Measurements from ENCODE around the gene RETREG3. TPM values are rescaled to one million over a fixed set of nuclear protein-coding genes. Genes with fewer than 3 reads are reported as not detected.
"Not testable (repeated sequence)": the region's sequence is repeated elsewhere in the genome, so short reads cannot be mapped to it uniquely, and the experiment has no call there.

RETREG3 gene
- 73.4 and 75.5 TPM in 2 replicates for total RNA-seq

DNA sequence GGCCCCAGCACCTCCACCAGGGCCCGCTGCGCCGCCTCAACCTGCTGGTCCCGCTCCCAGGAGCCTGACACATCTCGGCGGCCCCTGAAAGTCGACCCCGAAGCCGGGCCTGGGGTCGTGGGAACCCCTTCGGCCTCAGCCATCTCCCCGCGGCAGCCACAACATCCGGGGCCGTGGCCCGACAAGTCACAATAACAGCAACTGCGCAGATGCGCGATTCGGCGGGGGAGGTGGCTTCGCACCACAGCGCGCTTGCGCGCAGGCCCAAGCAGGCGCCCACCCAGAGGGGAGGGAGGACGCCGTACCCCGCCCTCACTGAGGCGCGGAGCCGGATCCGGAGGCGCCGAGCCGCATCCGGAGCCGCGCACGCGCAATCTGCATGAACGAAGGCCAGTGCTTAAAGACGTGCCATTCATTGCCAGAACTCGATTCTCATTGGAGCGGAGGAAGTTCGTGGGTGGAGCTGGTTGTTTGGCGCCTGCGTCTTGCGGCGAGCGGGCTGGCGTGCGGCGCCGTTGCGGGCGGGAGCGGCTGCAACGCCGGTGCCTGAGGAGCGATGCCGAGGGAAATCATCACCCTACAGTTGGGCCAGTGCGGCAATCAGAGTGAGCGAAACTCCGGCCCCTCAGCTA lies at the start of gene RETREG3, which contains the start of gene TUBG1:
TSS of gene RETREG3 (minus strand) at position 193 of the 632 bp plus-strand sequence. CDS start at position 143, 50 bp downstream.
TSS of gene TUBG1 (plus strand) at position 502 of the 632 bp plus-strand sequence. CDS start at position 557, 55 bp downstream.
- intact Hi-C loops (cut with micrococcal nuclease) = loop anchor here (1.0 to 5.0 kb wide), 12 partner anchors 32 to 563 kb away; partner anchors contain the start of genes BECN1, COASY, EZH1 and MLX

DNA sequence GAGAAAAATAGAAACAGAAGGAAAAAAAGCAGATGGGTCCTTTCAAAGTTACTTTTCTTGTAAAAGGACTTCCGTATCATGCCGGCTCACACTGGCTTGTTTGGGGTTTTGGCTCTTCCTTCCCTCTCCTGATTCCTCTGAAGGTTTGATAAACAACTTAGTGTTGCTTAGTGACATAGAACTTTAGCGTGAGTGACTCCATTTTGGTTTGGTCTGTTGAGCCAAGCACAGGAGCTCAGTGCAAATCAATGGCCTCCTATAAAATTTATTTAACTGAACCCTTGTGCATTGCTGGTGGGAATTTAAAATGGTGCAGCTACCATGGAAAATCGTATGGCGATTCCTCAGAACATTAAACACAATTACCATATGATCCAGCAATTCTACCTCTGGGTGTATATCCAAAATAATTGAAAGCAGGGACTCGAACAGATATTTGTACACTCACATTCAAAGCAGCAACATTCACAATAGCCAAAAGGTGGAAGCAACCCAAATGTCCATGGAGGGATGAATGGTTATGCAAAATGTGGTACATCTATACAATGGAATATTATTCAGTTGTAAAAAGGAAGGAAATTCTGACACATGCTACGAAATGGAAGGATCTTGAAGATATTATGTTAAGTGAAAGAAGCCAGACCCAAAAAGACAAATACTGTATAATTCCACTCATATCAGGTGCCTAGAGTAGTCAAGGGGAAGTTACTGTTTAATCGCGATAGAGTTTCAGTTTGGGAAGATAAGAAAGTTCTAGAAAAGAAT lies 48.8 kb upstream of the RETREG3 start:
- intact Hi-C loops (cut with micrococcal nuclease) = loop anchor here (2.0 kb wide), 1 partner anchor 49 kb away; the partner anchor contains the start of genes RETREG3 and TUBG1

- intact Hi-C loops (cut with micrococcal nuclease) = no loop called here
Observed at GRCh38 chr17:42655528-42655927, 46.4 kb upstream of the RETREG3 start.

GRCh38 chr17:42653179-42654124 lies 44.3 kb upstream of the RETREG3 start:
- intact Hi-C loops (cut with micrococcal nuclease) = no loop called here

GRCh38 chr17:42651392-42651791 lies 42.2 kb upstream of the RETREG3 start:
- intact Hi-C loops (cut with micrococcal nuclease) = no loop called here

DNA sequence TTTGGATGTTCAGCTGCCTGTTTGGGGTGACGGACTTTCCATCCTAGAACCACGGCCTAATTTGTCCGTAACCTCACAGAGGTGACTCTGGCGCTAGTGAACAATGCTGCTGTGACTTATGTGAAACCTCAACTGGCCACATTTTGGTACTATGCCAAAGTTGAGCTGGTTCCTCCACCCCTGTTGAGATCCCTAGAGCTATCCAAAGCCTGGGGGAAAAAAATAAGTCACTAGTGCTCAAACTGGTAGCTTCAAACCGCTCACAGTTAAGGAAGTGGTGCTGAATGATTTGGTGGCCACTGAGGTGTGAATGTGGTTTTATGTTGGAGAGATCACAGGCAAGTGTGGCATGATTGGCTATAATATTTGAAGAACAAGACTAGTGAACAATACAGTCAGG lies 38.6 kb upstream of the RETREG3 start:
- intact Hi-C loops (cut with micrococcal nuclease) = no loop called here

GRCh38 chr17:42642336-42642735 lies 33.2 kb upstream of the RETREG3 start:
- intact Hi-C loops (cut with micrococcal nuclease) = no loop called here

DNA sequence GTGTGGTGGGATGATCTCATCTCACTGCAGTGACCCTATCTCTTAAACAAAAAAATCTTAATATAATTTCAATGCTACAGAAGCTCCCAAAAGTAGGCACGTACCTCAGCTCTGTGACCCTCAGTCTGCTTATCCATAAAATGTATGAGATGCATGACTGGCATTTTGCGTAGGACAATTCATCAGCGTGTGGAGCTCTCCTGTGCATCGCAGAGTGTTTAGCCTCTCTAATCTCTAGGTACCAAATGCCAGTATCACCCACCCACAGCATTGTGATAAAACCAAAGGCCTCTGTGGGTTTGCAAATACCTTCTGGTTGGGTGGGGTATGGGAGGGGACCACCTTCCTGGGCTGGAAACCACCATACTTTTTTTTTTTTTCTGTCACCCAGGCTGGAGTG lies 30.9 kb upstream of the RETREG3 start:
- intact Hi-C loops (cut with micrococcal nuclease) = no loop called here

- intact Hi-C loops (cut with micrococcal nuclease) = no loop called here
Observed at GRCh38 chr17:42639525-42640113, 30.4 kb upstream of the RETREG3 start.

DNA sequence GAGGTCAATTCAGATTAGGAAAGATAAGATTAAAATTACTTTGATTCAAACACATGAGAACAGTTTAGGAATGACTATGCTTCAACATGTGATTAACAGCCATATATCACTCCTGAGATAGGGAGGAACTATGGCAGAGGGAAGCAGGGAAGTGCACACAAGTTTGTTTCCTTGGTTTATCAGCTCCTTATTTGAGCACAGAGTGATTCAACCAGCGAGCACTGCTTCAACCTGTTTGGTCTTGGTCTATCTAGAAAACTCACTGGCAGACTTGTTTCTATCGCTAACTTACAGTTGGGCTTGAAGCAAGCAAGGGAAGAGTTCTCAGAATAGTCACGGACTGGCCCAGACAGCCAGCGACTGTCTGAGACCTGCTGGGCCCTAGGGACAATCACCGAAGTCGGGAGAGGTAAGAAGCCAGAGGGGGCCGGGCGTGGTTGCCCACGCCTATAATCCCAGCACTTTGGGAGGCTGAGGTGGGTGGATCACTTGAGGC lies 23.8 kb upstream of the RETREG3 start:
- intact Hi-C loops (cut with micrococcal nuclease) = no loop called here

DNA sequence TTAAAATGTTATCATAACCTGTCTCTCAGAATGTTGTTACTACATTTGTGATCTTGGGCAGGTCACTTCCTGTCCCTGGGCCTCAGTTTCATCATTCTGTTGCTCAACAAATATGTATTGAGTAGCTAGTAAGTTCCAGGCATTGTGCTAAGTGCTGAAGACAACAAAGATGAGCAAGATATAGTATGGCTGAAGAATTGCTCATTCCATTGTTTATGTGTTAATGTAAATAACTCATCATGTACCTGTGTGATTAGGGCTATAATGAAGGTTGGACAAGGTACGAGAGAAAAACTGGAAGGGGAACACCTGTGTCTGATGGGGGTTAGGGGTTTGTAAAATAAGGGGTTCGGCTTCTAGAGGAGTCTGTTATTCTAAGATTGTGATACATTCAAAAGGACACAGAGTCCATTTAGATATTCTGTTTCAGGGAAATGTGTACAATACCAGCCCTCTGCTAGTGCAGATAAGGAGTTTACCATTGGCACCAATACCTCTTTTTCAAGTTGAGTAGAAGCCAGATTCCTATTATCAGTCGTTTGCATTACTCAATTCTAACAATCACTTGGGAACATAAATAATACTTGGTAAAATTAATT lies 20.3 kb upstream of the RETREG3 start:
- intact Hi-C loops (cut with micrococcal nuclease) = no loop called here

DNA sequence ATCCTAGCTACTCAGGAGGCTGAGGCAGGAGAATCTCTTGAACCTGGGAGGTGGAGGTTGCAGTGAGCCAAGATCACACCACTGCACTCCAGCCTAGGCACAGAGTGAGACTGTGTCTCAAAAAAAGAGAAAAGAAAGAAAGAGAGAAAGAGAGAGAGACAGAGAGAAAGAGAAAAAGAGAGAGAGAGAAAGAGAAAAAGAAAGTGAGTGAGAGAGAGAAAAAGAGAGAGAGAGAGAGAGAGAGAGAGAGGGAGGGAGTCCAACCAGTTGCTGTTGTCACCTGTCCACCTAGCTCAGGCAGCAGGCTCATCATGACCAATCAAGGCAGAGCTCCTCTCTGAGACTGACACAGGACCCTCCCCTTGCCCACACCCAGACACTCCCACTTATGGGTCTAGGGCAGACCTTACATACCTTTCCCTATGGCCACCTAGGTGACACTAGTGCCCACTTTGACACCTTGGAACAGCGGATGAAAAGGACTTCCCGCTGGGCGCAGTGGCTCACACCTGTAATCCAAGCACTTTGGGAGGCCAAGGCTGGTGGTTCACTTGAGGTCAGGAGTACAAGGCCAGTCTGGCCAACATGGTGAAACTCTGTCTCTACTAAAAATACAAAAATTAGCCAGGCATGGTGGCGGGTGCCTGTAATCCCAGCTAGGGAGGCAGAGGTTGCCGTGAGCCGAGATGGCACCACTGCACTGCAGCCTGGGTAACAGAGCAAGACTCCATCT lies 18.0 kb upstream of the RETREG3 start:
- intact Hi-C loops (cut with micrococcal nuclease) = not testable (repeated sequence)

DNA sequence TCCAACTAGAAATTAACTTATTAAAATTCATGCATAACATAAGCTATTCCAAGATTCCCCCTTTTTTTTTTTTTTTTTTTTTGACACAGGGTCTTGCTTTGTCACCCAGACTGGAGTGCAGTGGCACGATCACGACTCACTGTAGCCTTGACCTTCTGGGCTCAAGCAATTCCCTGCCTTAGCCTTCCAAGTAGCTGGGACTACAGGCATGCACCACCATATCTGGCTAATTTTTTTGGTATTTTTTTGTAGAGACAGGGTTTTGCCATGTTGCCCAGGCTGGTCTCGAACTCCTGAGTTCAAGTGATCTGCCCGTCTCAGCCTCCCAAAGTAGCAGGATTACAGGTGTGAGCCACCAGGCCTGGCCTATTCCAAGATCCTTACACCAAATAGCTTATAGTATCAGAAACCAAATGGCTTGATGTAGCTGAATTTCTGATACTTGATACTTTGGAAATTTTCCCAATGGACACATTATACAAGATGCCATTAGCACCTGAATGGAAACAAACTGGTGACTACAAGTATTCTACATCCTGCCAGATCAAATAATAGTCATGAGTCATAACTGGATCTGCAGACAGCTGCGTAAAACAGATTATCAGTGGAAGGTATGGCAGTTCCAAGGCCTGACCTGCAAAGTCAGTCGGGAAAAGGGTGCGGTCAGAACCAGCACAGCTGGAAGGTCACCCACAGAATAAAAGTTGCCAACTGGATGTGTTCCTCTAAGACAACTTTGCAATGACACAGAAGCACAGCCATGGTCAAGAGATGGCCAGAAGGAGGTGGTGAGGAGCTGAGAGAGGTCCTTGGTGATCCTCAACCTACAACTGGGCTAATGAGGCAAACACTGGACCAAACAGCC lies 14.8 kb upstream of the RETREG3 start:
- intact Hi-C loops (cut with micrococcal nuclease) = no loop called here

DNA sequence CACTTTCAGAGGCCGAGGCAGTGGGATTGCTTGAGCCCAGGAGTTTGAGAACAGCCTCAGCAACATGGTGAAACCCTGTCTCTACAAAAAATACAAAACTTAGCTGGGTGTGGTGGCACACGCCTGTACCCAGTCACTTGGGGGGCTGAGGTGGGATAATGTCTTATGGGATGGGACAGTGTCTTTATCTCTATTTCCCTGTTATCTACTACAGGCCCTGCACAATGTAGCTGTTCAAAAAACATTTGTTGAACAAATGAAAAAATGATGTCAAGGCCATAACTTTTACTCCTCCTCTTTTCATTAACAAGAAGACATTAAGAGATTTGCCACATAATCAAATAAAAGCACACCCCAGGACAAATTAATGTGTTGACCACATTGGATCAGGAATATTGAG lies 14.1 kb upstream of the RETREG3 start:
- intact Hi-C loops (cut with micrococcal nuclease) = no loop called here

GRCh38 chr17:42621987-42622386 lies 12.8 kb upstream of the RETREG3 start:
- intact Hi-C loops (cut with micrococcal nuclease) = not testable (repeated sequence)

- intact Hi-C loops (cut with micrococcal nuclease) = no loop called here
Observed at GRCh38 chr17:42618442-42619150, 9.4 kb upstream of the RETREG3 start.

- intact Hi-C loops (cut with micrococcal nuclease) = no loop called here
Observed at GRCh38 chr17:42617956-42618431, 8.8 kb upstream of the RETREG3 start.

GRCh38 chr17:42613699-42614295 lies 4.6 kb upstream of the RETREG3 start:
- intact Hi-C loops (cut with micrococcal nuclease) = no loop called here
